IMR-90 (cell line): ENCODE results near the gene SNAPIN.

Experiments used
- CTCF ChIP-seq: conservative IDR thresholded peaks from 2 replicates; pipeline ENCODE4 v1.5.1; 2012; ENCODE audit warnings: mild to moderate bottlenecking, low read depth, low read length, improper control_type of control experiment
- POLR2A ChIP-seq: IDR thresholded peaks from 2 replicates; pipeline ENCODE4 v1.6.1; 2012; ENCODE audit warnings: mild to moderate bottlenecking, low read depth, low read length
- RFX5 ChIP-seq: IDR thresholded peaks from 2 replicates; pipeline ENCODE4 v1.8.0; 2012; ENCODE audit warnings: low read depth, mild to moderate bottlenecking, low read length, moderate library complexity

GRCh38 chr1:153613406-153613805, 45.1 kb upstream of the SNAPIN start:
- no peak for TF ChIP-seq RFX5
- TF ChIP-seq CTCF = no peak
- no peak for TF ChIP-seq POLR2A
